ENCODE results near the gene MUCL3. TPM values are rescaled to one million over a fixed set of nuclear protein-coding genes. Genes with fewer than 3 reads are reported as not detected.

MUCL3 gene
- total and polyA plus RNA-seq, 10 of the 15 experiments (the other 5 are each of a cell fraction or from before 2014, with no cell fraction given), result 0.03 to 1.4 (median 0.61) TPM

GRCh38 chr6:30915591-30915946 is 25.2 kb upstream of the MUCL3 start:
- ChIA-PET CTCF (interaction anchor here (0.6 to 9.3 kb wide), 31 partner anchors 11 to 657 kb away, joined by 3 to 122 read pairs (median 5); partner anchors contain the start of gene DDR1), SMC1A (ENCODE audit: uncharacterized antibody, unreplicated experiment) (interaction anchor here (0.8 to 7.9 kb wide), 20 partner anchors 11 to 462 kb away, joined by 3 to 141 read pairs (median 5); partner anchors contain the start of gene DDR1), RAD21 (ENCODE audit: unreplicated experiment) (interaction anchor here (0.6 to 4.6 kb wide), 18 partner anchors 26 to 374 kb away, joined by 3 to 138 read pairs (median 6); partner anchors contain the start of genes DDR1 and MDC1), POLR2A (interaction anchor here (0.8 to 4.4 kb wide), 4 partner anchors 12 to 155 kb away, joined by 3 to 50 read pairs (median 20); partner anchors contain the start of gene DDR1)
- Histone ChIP-seq H3K27ac (ENCODE audit: control insufficient read depth, insufficient read depth) (no peak overlapping the region), H3K36me3 (ENCODE audit: control insufficient read depth in 2 of 2, insufficient read depth in 2 of 2, low read length in 1 of 2) (peaks cover 7 to 8% of the 10 kb centered on the region in 2 experiments; a peak in 3 of 4 replicates), H3K4me3 (0 out of 2 replicates have a peak overlapping the region, but pooled peaks have one; percentile 91), H3K4me2 (ENCODE audit: control insufficient read depth, insufficient read depth) (no peak overlapping the region), H3K4me1 (ENCODE audit: control insufficient read depth, insufficient read depth, low read length) (peaks cover 3% of the 10 kb centered on the region; the same call in 1 of the 2 replicates), H3K9ac (ENCODE audit: control insufficient read depth, insufficient read depth, low read length) (peak overlapping the region; percentile 18; the same call in 1 of the 2 replicates), H3K9me3 (replicated peaks; ENCODE audit: control insufficient read depth, insufficient read depth, low read length) (no peaks in the 10 kb centered on the region), H4K20me1 (ENCODE audit: control insufficient read depth, insufficient read depth) (no peaks in the 10 kb centered on the region), H3K79me2 (ENCODE audit: control insufficient read depth, insufficient read depth, low read length) (peaks cover 9% of the 10 kb centered on the region), H2AFZ (ENCODE audit: control insufficient read depth, low read depth, low read length) (no peak overlapping the region), H3K27me3 (replicated peaks in 1 of 2; ENCODE audit: control insufficient read depth in 2 of 2, insufficient read depth in 2 of 2, low read length in 1 of 2) (no peaks in the 10 kb centered on the region)
- BruUV-seq (replicated peaks), result no TSS peak
- WGBS (ENCODE audit: insufficient coverage, insufficient replicate concordance, low lambda C conversion rate, missing lambda C conversion rate), result 44% methylated on average over 5 of the region's 5 CpGs
- no peak for DNase-seq (ENCODE audit: low read depth, low spot score)
- intact Hi-C loops (cut with micrococcal nuclease; ENCODE audit: unreplicated experiment) (loop anchor here (1.0 to 5.0 kb wide), 3 partner anchors 127 to 167 kb away; no protein-coding TSS in a partner anchor), in situ Hi-C loops (cut with MboI) (loop anchor here (5.0 kb wide), 1 partner anchor 162 kb away; no protein-coding TSS in a partner anchor)
- FAIRE-seq, result peak; percentile 85
- ATAC-seq, result peak; percentile 33
- TF ChIP-seq TCF3 (IDR thresholded peaks at IDR 0.05; ENCODE audit: borderline replicate concordance, insufficient read depth, low read depth, low read length), result no peak
- no peak for TF ChIP-seq LARP7 (IDR thresholded peaks at IDR 0.05)
- TF ChIP-seq IRF5 (IDR thresholded peaks at IDR 0.05; ENCODE audit: borderline replicate concordance), result no peak
- no peak for TF ChIP-seq ETV6 (conservative IDR thresholded peaks at IDR 0.05 in 1 of 2, IDR thresholded peaks at IDR 0.05 in 1 of 2; ENCODE audit: borderline replicate concordance in 1 of 2, low read depth in 1 of 2)
- no peak for TF ChIP-seq ZBTB33 (IDR thresholded peaks at IDR 0.05)
- no peak for TF ChIP-seq EP300 (IDR thresholded peaks at IDR 0.05; ENCODE audit: borderline replicate concordance in 1 of 2, control insufficient read depth in 1 of 2, low read depth in 2 of 2, low read length in 2 of 2)
- TF ChIP-seq YY1 (IDR thresholded peaks at IDR 0.05; ENCODE audit: low read depth, low read length), result 0 out of 2 replicates have a peak, but pooled peaks have one; percentile 23
- TF ChIP-seq EGR1 (IDR thresholded peaks at IDR 0.05; ENCODE audit: borderline replicate concordance in 1 of 2, low read depth in 2 of 2, low read length in 2 of 2), result no peak
- TF ChIP-seq SMC3 (IDR thresholded peaks at IDR 0.05; ENCODE audit: borderline replicate concordance, low read length), result peak; percentile 78
- TF ChIP-seq HCFC1 (IDR thresholded peaks at IDR 0.05; ENCODE audit: low read length), result no peak
- TF ChIP-seq RAD21 (IDR thresholded peaks at IDR 0.05; ENCODE audit: insufficient read depth, low read depth, low read length), result peak; percentile 88
- TF ChIP-seq YBX1 (IDR thresholded peaks at IDR 0.05), result no peak
- no peak for TF ChIP-seq ZBED1 (IDR thresholded peaks at IDR 0.05; ENCODE audit: borderline replicate concordance)
- no peak for TF ChIP-seq MXI1 (IDR thresholded peaks at IDR 0.05; ENCODE audit: low read depth, low read length)
- TF ChIP-seq SP1 (IDR thresholded peaks at IDR 0.05; ENCODE audit: low read depth, low read length), result no peak
- TF ChIP-seq CTCF (IDR thresholded peaks at IDR 0.05 in 2 of 3, conservative IDR thresholded peaks at IDR 0.05 in 1 of 3; ENCODE audit: control insufficient read depth in 2 of 3, extremely low read depth in 1 of 3, insufficient read depth in 1 of 3, low read depth in 3 of 3, low read length in 3 of 3), result peak; percentile 54 to 76 (median 65); a peak in 5 of 6 replicates
